CD4-positive, alpha-beta T cell treated with Interleukin-10 for 1 hour (primary cell): Measurements from ENCODE around the gene EFCAB8.
"Not testable (repeated sequence)": the region's sequence is repeated elsewhere in the genome, so short reads cannot be mapped to it uniquely, and the experiment has no call there.

ENCODE experiments used
- DNase-seq: peaks from one replicate; pipeline ENCODE4 v3.0.0-alpha.2; 2020

The EFCAB8 gene

GRCh38 chr20:32960849-32961731, 102.4 kb downstream of the EFCAB8 start:
- DNase-seq, result no peak

- DNase-seq, result no peak
Measured at GRCh38 chr20:32962053-32962452, 103.3 kb downstream of the EFCAB8 start.

- not testable (repeated sequence) for DNase-seq
Measured at GRCh38 chr20:32962646-32963045, 103.9 kb downstream of the EFCAB8 start.

- DNase-seq, result no peak
Measured at GRCh38 chr20:32963176-32963575, 104.5 kb downstream of the EFCAB8 start.

GRCh38 chr20:32964575-32964974, 105.9 kb downstream of the EFCAB8 start:
- DNase-seq, result no peak

GRCh38 chr20:32965115-32965514, 106.4 kb downstream of the EFCAB8 start:
- no peak for DNase-seq

- peak; percentile 48 for DNase-seq
Measured at GRCh38 chr20:32965581-32966373, 107.1 kb downstream of the EFCAB8 start.

- no peak for DNase-seq
Measured at GRCh38 chr20:32966382-32966781, 107.7 kb downstream of the EFCAB8 start.

GRCh38 chr20:32966881-32967781, 108.4 kb downstream of the EFCAB8 start:
- DNase-seq, result peak; percentile 72

GRCh38 chr20:32967961-32968457, 109.3 kb downstream of the EFCAB8 start:
- DNase-seq, result peak; percentile 73

- DNase-seq, result peak; percentile 22
Measured at GRCh38 chr20:32968478-32969241, 109.9 kb downstream of the EFCAB8 start.

- DNase-seq, result no peak
Measured at GRCh38 chr20:32969356-32970114, 110.8 kb downstream of the EFCAB8 start.

- DNase-seq, result no peak
Measured at GRCh38 chr20:32970115-32970972, 111.6 kb downstream of the EFCAB8 start.

GRCh38 chr20:32970973-32971300, 112.2 kb downstream of the EFCAB8 start:
- no peak for DNase-seq

- peak; percentile 41 for DNase-seq
Measured at GRCh38 chr20:32971703-32972161, 113.0 kb downstream of the EFCAB8 start.

- peak; percentile 93 for DNase-seq
Measured at GRCh38 chr20:32972181-32973076, 113.7 kb downstream of the EFCAB8 start.

- no peak for DNase-seq
Measured at GRCh38 chr20:32973077-32973717, 114.5 kb downstream of the EFCAB8 start.
